HG03354 (cell line): ENCODE data around the gene ELOA.
"Not testable (repeated sequence)": the region's sequence is repeated elsewhere in the genome, so short reads cannot be mapped to it uniquely, and the experiment has no call there.

Experiments used
- ATAC-seq: cut with Tn5 transposase; IDR thresholded peaks from one replicate; pipeline ENCODE4 v1.9.1; 2021; ENCODE audit warnings: mild to moderate bottlenecking; ENCODE audit not compliant: unreplicated experiment, poor library complexity, severe bottlenecking

Gene ELOA

DNA sequence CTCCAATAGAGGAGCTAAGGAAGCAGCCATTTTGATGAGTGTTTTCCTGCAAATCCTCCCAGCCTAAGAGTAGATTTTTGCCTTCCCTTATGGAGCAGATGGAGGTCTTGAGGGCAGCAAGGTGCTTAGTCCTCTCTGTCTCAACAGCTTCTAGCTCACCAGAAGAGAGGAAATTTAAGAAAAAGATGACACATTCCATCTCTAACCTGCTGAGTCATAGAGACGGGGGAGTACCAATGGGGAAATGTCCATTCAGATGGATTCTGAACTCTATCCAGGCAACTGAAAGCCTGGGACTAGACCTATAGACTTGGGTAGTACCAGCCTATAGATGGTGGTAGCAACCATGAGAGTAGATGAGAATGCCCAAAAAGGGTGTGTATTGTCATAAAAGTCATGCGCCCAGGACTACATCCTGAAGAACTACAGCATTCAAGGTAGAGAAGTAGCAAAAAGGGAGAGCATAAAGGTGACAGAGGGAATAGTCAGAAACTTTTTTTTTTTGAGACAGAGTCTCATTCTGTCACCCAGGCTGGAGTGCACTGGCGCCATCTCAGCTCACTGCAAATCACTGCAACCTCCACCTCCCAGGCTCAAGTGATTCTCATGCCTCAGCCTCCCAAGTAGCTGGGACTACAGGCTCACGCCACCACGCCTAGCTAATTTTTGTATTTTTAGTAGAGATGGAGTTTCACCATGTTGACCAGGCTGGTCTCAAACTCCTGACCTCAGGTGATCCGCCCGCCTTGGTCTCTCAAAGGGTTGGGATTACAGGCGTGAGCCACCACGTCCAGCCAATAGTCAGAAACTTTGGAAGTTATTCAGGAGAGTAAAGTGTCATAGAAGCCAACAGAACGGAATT, 10.7 kb upstream of the ELOA start:
- ATAC-seq = no peak

DNA sequence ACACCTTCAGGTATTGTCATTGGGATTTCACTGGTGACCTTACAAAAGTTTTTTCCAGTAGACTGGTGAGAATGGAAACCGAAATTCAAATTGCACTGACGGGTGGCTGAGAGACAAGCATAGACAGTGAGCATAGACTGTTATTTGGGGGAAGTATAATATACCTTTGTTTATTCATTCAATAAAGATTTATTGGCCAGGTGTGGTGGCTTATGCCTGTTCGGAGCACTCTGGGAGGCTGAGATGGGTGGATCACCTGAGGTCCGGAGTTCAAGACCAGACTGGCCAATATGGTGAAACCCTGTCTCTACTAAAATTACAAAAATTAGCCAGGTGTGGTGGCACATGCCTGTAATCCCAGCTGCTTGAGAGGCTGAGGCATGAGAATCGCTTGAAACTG, 10.0 kb upstream of the ELOA start:
- ATAC-seq = not testable (repeated sequence)

GRCh38 chr1:23736437-23737134, 6.7 kb upstream of the ELOA start:
- ATAC-seq = no peak

GRCh38 chr1:23741609-23742008, 1.7 kb upstream of the ELOA start:
- no peak for ATAC-seq

DNA sequence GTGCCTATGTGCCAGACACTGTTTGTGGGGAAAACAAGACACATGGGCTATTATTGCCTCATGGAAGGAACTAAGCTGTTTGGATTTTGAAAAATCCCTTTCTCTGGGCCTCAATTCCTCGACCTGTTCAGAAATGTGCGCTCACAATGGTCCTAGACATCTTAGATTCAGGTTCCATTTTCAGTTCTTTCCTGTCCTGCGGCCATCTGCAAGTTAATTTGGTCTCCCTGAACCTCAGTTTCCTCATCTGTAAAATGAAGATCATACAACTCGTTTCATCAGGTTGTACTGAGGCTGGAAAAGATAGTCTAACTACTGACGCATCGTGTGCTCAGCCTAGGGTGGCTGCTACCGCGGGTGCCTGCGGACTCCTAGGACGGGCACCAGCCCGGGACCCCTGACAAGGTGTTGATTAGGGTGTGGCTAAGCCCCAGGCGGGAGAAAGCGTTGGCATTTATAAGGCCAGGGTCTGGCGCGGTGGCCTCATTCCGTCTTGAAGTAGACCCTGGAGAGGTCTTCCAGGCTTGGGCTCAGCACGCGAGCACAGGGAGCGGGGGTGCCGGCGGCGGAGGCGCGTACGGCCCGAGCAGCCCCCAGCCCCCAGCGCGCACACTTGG, 493 bp upstream of the ELOA start:
- peak; percentile 25 for ATAC-seq

- ATAC-seq = no peak
Observed at GRCh38 chr1:23745515-23745914, 2.2 kb downstream of the ELOA start.

GRCh38 chr1:23748016-23748415, 4.7 kb downstream of the ELOA start:
- no peak for ATAC-seq

GRCh38 chr1:23751050-23751814, 8.0 kb downstream of the ELOA start:
- no peak for ATAC-seq

DNA sequence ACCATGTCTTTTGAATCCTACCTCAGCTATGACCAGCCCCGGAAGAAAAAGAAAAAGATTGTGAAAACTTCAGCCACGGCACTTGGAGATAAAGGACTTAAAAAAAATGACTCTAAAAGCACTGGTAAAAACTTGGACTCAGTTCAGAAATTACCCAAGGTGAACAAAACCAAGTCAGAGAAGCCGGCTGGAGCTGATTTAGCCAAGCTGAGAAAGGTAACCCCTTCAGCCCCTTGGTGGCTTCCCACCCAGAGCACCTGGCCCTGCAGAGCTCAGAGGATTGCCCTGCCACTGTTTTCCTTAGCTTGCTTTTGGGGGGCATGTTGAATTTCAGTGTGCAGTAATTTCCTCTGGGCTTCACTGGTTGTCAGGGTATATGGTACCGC, 8.5 kb downstream of the ELOA start:
- no peak for ATAC-seq

- no peak for ATAC-seq
Observed at GRCh38 chr1:23752909-23753308, 9.6 kb downstream of the ELOA start.

GRCh38 chr1:23756676-23757075, 13.4 kb downstream of the ELOA start:
- no peak for ATAC-seq

GRCh38 chr1:23757812-23758211, 14.5 kb downstream of the ELOA start:
- ATAC-seq = no peak

- ATAC-seq = no peak
Observed at GRCh38 chr1:23759277-23759676, 16.0 kb downstream of the ELOA start.

GRCh38 chr1:23763041-23763577, 19.8 kb downstream of the ELOA start:
- ATAC-seq = no peak

DNA sequence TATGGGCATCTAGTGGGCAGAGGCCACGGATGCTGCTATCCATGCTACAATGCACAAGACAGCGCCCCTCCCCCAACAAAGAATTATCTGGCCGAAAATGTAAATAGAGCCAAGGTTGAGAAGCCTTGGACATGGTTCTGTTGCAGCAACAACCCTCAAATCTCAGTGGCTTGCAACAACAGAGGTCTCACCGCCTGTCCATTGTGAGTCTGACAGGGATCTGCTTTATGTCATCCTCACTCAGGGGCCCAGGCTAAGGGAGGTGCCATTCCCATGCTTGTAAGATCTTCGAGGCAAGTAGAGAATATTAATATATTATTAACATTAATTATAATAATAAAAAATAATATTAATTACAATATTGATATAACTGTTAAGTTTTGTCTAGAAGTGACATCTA, 25.5 kb downstream of the ELOA start:
- no peak for ATAC-seq

DNA sequence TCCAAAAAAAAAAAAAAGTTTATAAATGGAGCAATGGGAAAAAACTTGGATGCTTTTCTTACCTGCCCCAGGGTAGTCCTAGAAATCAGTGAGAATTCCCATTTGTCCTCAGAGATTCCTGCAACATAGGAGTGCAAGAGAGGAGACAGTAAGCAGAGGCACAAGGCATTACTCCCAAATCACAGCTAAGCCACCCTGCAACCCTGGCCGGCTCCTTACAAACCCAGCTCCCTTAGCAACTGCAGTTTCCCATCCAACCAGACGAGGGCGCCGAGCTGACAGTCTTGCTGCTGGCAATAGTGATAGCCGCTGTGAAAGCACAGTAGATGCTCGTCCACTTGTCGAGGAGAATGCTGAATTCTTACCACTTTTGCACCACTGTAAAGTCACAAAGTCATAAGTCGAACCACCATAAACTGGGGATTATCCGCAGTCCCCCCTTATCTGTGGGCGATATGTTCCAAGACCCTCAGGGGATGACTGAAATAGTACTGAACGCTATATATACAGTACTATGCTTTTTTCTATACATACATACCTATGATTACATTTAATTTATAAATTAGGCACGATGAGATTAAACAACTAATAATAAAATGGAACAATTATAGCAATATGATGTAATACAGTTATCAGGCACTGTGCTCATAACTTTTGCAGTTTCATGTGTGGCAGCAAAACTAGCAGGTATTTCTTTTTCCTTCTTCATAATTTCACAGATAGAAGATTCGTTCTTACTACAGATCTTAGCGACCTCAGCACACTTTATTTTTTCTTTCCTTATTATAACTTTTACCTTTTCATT, 29.0 kb downstream of the ELOA start:
- ATAC-seq = peak; percentile 61

- no peak for ATAC-seq
Observed at GRCh38 chr1:23772854-23773242, 29.6 kb downstream of the ELOA start.

DNA sequence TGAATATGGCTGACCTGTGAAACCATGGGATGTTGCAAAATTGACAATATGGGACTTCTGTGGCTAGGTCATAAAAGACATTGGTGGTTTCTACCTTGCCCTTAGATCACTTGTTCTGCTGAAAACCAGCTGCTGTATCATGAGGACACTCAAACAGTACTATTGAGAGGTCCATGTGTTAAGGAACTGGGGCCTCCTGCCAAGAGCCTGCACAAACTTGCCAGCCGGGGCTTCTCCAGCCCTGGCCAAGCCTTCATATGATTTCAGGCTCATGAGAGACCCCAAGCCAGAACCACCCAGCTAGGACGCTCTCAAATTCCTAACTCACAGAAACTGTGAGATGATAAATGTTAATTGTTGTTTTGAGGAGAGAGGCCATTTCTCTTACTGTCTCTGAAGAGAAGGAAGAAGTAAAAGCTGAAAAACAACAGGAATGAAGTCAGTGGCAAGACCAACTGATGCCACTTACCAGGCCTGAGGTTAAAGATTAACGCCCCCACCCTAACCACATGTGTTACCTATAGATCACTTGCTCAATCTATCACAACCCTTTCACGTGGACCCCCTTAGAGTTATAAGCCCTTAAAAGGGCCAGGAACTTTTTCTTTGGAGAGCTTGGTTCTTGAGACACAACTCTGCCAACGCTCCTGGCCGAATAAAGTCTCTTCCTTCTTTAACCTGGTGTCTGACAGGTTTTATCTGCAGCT, 31.1 kb downstream of the ELOA start:
- no peak for ATAC-seq

GRCh38 chr1:23776217-23776616, 32.9 kb downstream of the ELOA start:
- no peak for ATAC-seq
